ENCODE results near the gene HIRIP3. TPM values are rescaled to one million over a fixed set of nuclear protein-coding genes. Genes with fewer than 3 reads are reported as not detected.
"Not testable (repeated sequence)": the region's sequence is repeated elsewhere in the genome, so short reads cannot be mapped to it uniquely, and the experiment has no call there.

The HIRIP3 gene
- total and polyA plus RNA-seq, 2 of the 13 experiments (the other 11 are each of a cell fraction or from before 2014, with no cell fraction given), result 12.6 to 17.2 TPM

- no peak for TF ChIP-seq STAT6 (CRISPR knock-in tag; IDR thresholded peaks at IDR 0.05; ENCODE audit: borderline replicate concordance)
- no peak for TF ChIP-seq ZNF251 (CRISPR knock-in tag; IDR thresholded peaks at IDR 0.05)
- TF ChIP-seq ZSCAN25 (CRISPR knock-in tag; IDR thresholded peaks at IDR 0.05), result no peak
- no peak for TF ChIP-seq CBX2 (IDR thresholded peaks at IDR 0.05; ENCODE audit: low read depth, low read length)
- no peak for TF ChIP-seq CBX2 (CRISPR knock-in tag; IDR thresholded peaks at IDR 0.05; ENCODE audit: low read depth)
- TF ChIP-seq, protein P1, sequence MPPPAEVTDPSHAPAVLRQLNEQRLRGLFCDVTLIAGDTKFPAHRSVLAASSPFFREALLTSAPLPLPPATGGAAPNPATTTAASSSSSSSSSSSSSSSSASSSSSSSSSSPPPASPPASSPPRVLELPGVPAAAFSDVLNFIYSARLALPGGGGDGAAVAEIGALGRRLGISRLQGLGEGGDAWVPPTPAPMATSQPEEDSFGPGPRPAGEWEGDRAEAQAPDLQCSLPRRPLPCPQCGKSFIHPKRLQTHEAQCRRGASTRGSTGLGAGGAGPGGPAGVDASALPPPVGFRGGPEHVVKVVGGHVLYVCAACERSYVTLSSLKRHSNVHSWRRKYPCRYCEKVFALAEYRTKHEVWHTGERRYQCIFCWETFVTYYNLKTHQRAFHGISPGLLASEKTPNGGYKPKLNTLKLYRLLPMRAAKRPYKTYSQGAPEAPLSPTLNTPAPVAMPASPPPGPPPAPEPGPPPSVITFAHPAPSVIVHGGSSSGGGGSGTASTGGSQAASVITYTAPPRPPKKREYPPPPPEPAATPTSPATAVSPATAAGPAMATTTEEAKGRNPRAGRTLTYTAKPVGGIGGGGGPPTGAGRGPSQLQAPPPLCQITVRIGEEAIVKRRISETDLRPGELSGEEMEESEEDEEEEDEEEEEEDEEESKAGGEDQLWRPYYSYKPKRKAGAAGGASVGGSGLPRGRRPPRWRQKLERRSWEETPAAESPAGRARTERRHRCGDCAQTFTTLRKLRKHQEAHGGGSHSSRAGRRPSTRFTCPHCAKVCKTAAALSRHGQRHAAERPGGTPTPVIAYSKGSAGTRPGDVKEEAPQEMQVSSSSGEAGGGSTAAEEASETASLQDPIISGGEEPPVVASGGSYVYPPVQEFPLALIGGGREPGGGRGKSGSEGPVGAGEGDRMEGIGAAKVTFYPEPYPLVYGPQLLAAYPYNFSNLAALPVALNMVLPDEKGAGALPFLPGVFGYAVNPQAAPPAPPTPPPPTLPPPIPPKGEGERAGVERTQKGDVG (CRISPR knock-in tag; IDR thresholded peaks at IDR 0.05; ENCODE audit: borderline replicate concordance), result no peak
- TF ChIP-seq, protein P2, sequence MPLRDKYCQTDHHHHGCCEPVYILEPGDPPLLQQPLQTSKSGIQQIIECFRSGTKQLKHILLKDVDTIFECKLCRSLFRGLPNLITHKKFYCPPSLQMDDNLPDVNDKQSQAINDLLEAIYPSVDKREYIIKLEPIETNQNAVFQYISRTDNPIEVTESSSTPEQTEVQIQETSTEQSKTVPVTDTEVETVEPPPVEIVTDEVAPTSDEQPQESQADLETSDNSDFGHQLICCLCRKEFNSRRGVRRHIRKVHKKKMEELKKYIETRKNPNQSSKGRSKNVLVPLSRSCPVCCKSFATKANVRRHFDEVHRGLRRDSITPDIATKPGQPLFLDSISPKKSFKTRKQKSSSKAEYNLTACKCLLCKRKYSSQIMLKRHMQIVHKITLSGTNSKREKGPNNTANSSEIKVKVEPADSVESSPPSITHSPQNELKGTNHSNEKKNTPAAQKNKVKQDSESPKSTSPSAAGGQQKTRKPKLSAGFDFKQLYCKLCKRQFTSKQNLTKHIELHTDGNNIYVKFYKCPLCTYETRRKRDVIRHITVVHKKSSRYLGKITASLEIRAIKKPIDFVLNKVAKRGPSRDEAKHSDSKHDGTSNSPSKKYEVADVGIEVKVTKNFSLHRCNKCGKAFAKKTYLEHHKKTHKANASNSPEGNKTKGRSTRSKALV (CRISPR knock-in tag; IDR thresholded peaks at IDR 0.05), result 0 out of 2 replicates have a peak, but pooled peaks have one; percentile 2
- TF ChIP-seq HNRNPUL1 (IDR thresholded peaks at IDR 0.05; ENCODE audit: low read depth, low read length), result no peak
- no peak for TF ChIP-seq ARNT2 (CRISPR knock-in tag; IDR thresholded peaks at IDR 0.05; ENCODE audit: low read depth)
- 0 out of 2 replicates have a peak, but pooled peaks have one; percentile 9 for TF ChIP-seq TEAD2 (CRISPR knock-in tag; IDR thresholded peaks at IDR 0.05)
- 0 out of 2 replicates have a peak, but pooled peaks have one; percentile 54 for TF ChIP-seq SMAD9 (CRISPR knock-in tag; IDR thresholded peaks at IDR 0.05)
- no peak for TF ChIP-seq ZNF570 (CRISPR knock-in tag; IDR thresholded peaks at IDR 0.05; ENCODE audit: borderline replicate concordance)
- 0 out of 2 replicates have a peak, but pooled peaks have one; percentile 0 for TF ChIP-seq ZNF34 (CRISPR knock-in tag; IDR thresholded peaks at IDR 0.05; ENCODE audit: borderline replicate concordance)
- TF ChIP-seq ZNF484 (CRISPR knock-in tag; IDR thresholded peaks at IDR 0.05; ENCODE audit: borderline replicate concordance, low read depth), result no peak
- TF ChIP-seq ADNP (CRISPR knock-in tag; IDR thresholded peaks at IDR 0.05), result no peak
Observed at GRCh38 chr16:29961127-29961478, 34.3 kb downstream of the HIRIP3 start (continued).

DNA sequence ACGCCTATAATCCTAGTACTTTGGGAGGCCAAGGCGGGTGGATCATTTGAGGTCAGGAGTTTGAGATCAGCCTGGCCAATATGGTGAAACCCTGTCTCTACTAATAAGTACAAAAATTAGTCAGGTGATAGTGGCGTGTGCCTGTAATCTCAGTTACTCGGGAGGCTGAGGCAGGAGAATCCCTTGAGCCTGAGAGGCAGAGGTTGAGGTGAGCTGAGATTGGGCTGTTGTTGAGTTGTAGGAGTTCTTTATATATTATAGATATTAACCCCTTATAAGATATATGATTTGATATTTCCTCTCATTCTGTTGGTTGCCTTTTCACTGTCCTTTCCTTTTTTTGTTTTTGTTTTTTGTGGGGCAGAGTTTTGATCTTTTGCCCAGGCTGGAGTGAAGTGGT, 35.6 kb downstream of the HIRIP3 start:
- BruUV-seq (replicated peaks); H3K9ac ChIP-seq (ENCODE audit: insufficient read depth, low read depth, low read length); H2AFZ ChIP-seq (ENCODE audit: low read length); H3K4me3 ChIP-seq (replicated peaks in 1 of 3; ENCODE audit: insufficient read depth in 1 of 3, low read depth in 2 of 3, low read length in 3 of 3); H3K79me2 ChIP-seq (ENCODE audit: insufficient read depth, low read length); ATAC-seq; DNase-seq (ENCODE audit: low spot score); H3K4me2 ChIP-seq (ENCODE audit: low read depth, low read length); H3K36me3 ChIP-seq (replicated peaks in 1 of 2; ENCODE audit: control insufficient read depth in 1 of 2, insufficient read depth in 2 of 2, low read length in 2 of 2); H4K20me1 ChIP-seq (ENCODE audit: insufficient read depth, low read length); H3K9me3 ChIP-seq (ENCODE audit: low read length); H3K27ac ChIP-seq (ENCODE audit: extremely low read length, insufficient read depth, low read length); FAIRE-seq; H3K27me3 ChIP-seq (ENCODE audit: control insufficient read depth in 1 of 2, insufficient read depth in 2 of 2, low read length in 2 of 2); CTCF ChIA-PET (ENCODE audit: low intra/inter-chr PET ratio, low total read pairs): not testable (repeated sequence)
- WGBS (ENCODE audit: low lambda C conversion rate), result 52% methylated on average over 4 of the region's 4 CpGs
- intact Hi-C loops (cut with micrococcal nuclease; ENCODE audit: unreplicated experiment), result loop anchor here (5.0 kb wide), 3 partner anchors 33 to 58 kb away; partner anchors contain the start of genes ASPHD1, HIRIP3, INO80E and KCTD13
- H3K4me1 ChIP-seq (ENCODE audit: insufficient read depth, low read length), result peaks cover 43% of the 10 kb centered on the region
- POLR2A ChIA-PET, result interaction anchor here (0.6 to 4.6 kb wide), 2 partner anchors 14 to 33 kb away, joined by 3 to 43 read pairs; partner anchors contain the start of genes KCTD13 and TAOK2
- in situ Hi-C loops (cut with HindIII; ENCODE audit: extremely low pct_ligation_motif_present, low pct_unique_long_range_greater_than_20kb), result loop anchor here (5.0 kb wide), 1 partner anchor 33 kb away; the partner anchor contains the start of gene KCTD13

Data from HepG2 (cell line).